ENCODE results near the gene NUDT8.

NUDT8 gene

DNA sequence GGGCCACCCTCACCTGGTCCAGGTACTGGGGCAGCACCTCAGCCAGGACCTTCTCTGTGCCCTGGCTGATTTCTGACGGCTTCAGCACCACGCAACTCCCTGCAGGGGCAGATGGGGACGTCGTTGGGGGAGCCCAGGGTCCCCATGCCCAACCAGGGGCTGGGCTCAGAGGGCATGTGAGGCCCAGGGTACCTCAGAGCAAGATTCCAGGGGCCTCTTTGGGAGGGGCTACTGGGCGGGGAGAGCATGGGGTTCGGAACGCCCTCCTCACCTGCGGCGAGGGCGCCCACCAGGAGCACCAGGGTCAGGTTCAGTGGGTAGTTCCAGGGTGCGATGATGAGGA, 36.5 kb upstream of the NUDT8 start:
- Histone ChIP-seq H3K36me3 (no peaks in the 10 kb centered on the region), H3K27me3 (peaks cover 15% of the 10 kb centered on the region), H3K4me3 (ENCODE audit: low read depth, low read length) (no peak overlapping the region), H3K9me3 (no peaks in the 10 kb centered on the region), H3K4me1 (no peaks in the 10 kb centered on the region)
- no peak for DNase-seq
- TF ChIP-seq, protein P1, sequence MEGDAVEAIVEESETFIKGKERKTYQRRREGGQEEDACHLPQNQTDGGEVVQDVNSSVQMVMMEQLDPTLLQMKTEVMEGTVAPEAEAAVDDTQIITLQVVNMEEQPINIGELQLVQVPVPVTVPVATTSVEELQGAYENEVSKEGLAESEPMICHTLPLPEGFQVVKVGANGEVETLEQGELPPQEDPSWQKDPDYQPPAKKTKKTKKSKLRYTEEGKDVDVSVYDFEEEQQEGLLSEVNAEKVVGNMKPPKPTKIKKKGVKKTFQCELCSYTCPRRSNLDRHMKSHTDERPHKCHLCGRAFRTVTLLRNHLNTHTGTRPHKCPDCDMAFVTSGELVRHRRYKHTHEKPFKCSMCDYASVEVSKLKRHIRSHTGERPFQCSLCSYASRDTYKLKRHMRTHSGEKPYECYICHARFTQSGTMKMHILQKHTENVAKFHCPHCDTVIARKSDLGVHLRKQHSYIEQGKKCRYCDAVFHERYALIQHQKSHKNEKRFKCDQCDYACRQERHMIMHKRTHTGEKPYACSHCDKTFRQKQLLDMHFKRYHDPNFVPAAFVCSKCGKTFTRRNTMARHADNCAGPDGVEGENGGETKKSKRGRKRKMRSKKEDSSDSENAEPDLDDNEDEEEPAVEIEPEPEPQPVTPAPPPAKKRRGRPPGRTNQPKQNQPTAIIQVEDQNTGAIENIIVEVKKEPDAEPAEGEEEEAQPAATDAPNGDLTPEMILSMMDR (IDR thresholded peaks at IDR 0.05; ENCODE audit: low read depth, low read length) = no peak

DNA sequence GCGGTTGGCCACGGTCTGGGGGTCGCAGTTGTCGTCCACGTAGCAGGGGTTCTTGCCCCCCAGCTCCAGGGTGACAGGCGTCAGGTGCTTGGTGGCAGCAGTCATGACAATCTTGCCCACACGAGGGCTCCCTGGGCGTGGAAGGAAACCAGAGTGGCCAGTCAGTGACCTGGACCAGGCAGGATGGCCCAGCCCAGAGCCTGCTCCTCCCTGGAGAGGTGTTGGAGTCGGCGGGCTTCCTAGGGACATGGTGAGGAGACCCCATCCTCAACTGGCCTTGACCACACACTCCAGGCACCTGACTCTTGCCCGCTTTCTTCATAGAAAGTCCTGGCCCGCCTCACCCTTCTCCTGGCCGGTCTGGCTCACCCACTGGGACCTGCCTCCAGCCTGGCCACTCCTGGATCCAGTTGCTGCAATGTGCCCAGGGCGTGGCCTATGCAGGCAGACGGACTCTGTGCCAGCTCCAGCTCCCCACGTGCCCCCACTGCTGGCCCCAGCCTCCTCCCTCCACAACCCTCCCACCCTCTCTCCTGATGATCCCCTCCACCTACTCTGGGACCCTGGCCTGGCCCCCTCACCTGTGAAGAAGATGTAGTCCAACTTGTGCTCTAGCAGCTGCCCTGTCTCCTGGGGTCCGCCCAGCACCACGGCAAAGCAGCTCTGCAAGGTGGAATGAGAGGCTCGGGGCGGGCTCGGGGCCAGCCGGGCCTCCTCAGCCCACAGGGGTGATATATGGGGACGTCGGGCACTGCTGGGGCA, 36.0 kb upstream of the NUDT8 start:
- H3K27me3 ChIP-seq = peaks cover 11% of the 10 kb centered on the region

DNA sequence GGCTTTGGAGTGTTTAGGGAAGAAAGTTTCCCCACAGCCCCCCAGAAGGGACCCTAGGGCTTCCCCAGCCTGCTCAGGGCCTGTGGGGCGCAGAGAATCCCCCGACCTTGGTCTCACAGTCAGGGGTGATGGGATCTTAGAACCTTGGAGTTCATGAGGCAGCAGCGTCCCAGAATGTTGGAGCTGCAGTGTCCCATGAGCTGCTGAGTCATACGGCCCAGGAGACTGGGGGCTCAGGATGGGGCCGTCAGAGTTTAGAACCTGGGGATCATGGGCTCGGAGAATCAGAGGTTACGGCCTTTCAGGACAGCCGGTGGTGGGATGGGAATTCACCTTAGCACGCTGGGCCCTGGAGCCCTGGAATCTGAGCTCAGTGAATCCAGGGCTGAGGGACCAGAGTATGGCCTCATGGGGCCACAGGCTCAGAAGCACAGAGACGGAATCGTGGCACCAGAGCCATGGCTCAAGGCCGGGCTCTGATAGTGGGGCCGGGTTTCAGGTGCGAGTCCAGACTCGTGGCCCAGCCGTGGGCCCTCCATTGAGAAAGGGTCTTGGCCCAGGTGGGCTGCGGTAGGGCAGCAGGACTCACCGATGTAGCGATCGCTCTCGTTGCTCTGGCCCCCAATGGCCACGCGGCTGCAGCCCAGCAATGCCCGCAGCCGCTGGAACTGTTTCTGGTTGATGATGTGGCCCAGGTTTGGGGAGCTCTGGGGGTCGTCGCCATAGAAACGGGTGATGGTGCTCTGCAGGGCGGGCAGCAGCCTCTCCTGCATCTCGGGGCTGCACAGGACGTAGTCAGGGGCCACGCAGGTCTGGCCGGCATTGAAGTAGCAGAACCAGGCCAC, 35.2 kb upstream of the NUDT8 start:
- TF ChIP-seq, protein P1 (IDR thresholded peaks at IDR 0.05; ENCODE audit: low read depth, low read length) = no peak
- Histone ChIP-seq H3K4me1 (no peaks in the 10 kb centered on the region), H3K4me3 (ENCODE audit: low read depth, low read length) (no peak overlapping the region), H3K27me3 (peaks cover 11% of the 10 kb centered on the region), H3K9me3 (no peaks in the 10 kb centered on the region), H3K36me3 (no peaks in the 10 kb centered on the region)
- DNase-seq = no peak

More for the DNA sequence above, 36.0 kb upstream of the NUDT8 start:
- no peak for DNase-seq
- H3K9me3 ChIP-seq = no peaks in the 10 kb centered on the region
- H3K4me1 ChIP-seq = no peaks in the 10 kb centered on the region
- H3K36me3 ChIP-seq = no peaks in the 10 kb centered on the region
- no peak overlapping the region for H3K4me3 ChIP-seq (ENCODE audit: low read depth, low read length)
- TF ChIP-seq, protein P1 (IDR thresholded peaks at IDR 0.05; ENCODE audit: low read depth, low read length) = peak; percentile 23; the same call in 1 of the 2 replicates

DNA sequence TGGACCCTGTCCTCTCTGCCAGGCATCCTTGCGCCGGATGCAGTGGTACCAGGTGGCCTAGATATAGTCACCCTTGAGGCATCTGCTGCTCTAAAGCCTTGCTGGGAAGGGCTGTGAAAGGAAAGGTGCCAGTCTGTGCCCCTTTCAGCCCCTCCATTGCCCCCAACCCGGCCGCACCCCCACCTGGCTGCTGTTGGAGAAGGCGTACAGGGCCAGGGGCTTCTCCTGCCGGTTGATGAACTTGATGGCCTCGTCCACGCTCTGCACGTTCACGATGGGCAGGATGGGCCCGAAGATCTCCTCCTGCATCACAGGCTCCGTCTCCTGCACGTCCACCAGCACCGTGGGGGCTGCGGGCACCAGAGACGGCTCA, 34.5 kb upstream of the NUDT8 start:
- no peaks in the 10 kb centered on the region for H3K4me1 ChIP-seq
- H3K27me3 ChIP-seq = peaks cover 11% of the 10 kb centered on the region
- TF ChIP-seq, protein P1 (IDR thresholded peaks at IDR 0.05; ENCODE audit: low read depth, low read length) = no peak
- no peak for DNase-seq
- H3K36me3 ChIP-seq = no peaks in the 10 kb centered on the region
- no peak overlapping the region for H3K4me3 ChIP-seq (ENCODE audit: low read depth, low read length)
- H3K9me3 ChIP-seq = no peaks in the 10 kb centered on the region

DNA sequence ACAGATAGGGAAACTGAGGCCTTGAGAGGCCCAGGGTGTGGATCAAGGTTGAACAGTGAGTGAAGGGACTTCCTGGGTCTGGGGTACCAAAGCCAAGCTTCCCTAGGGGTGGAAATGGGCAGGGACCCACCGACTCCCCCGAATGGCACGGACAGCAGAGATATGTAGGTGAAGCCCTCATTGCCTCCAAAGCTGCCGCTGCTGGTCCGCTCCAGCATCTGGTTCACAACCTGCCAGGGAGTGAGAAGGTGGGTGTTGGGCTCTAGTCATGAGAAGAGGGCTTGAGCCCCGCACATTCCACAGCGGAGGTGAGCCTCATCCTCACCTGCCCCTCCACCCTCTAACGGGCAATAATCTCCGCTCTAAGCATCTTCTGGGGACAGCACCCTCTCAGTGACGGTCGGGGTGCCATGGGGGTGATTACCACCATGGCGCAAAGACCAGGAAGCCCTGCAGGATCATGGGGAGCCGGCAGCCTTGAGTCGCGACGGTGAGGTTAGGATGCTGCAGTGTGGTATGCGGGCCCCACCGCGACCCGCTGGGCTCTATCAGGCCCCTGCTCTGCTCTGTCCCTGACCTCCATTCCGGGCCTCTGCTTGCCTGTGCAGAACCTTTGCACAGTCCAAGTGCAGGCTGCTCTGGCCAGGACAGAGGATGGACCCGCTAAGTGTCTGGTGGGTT, 33.9 kb upstream of the NUDT8 start:
- TF ChIP-seq, protein P1 (IDR thresholded peaks at IDR 0.05; ENCODE audit: low read depth, low read length) = no peak
- no peaks in the 10 kb centered on the region for H3K9me3 ChIP-seq
- DNase-seq = no peak
- peaks cover 11% of the 10 kb centered on the region for H3K27me3 ChIP-seq
- no peak overlapping the region for H3K4me3 ChIP-seq (ENCODE audit: low read depth, low read length)
- no peaks in the 10 kb centered on the region for H3K36me3 ChIP-seq
- no peaks in the 10 kb centered on the region for H3K4me1 ChIP-seq
